Endothelial cell (in vitro differentiated cells): ENCODE measurements around the gene MOGAT1. TPM values are rescaled to one million over a fixed set of nuclear protein-coding genes. Genes with fewer than 3 reads are reported as not detected.

Experiments used
- DNase-seq: peaks from one replicate; pipeline ENCODE4 v3.0.0; 2021; ENCODE audit warnings: low spot score
- H3K27ac Mint-ChIP-seq: one replicate; pipeline ENCODE4 v1.8.0; 2021; ENCODE audit warnings: mixed read lengths, inconsistent platforms; ENCODE audit not compliant: unreplicated experiment
- H3K27me3 Mint-ChIP-seq: one replicate; pipeline ENCODE4 v1.8.0; 2021; ENCODE audit warnings: mild to moderate bottlenecking, moderate library complexity, mixed read lengths, inconsistent platforms; ENCODE audit not compliant: unreplicated experiment
- H3K36me3 Mint-ChIP-seq: one replicate; pipeline ENCODE4 v1.8.0; 2021; ENCODE audit warnings: mild to moderate bottlenecking, low read depth, mixed read lengths, inconsistent platforms; ENCODE audit not compliant: unreplicated experiment
- H3K4me1 Mint-ChIP-seq: one replicate; pipeline ENCODE4 v1.8.0; 2021; ENCODE audit warnings: mild to moderate bottlenecking, mixed read lengths, inconsistent platforms; ENCODE audit not compliant: unreplicated experiment
- H3K4me3 Mint-ChIP-seq: one replicate; pipeline ENCODE4 v1.8.0; 2021; ENCODE audit warnings: mild to moderate bottlenecking, mixed read lengths, inconsistent platforms; ENCODE audit not compliant: unreplicated experiment
- H3K9me3 Mint-ChIP-seq: one replicate; pipeline ENCODE4 v1.8.0; 2021; ENCODE audit warnings: mixed read lengths, inconsistent platforms; ENCODE audit not compliant: unreplicated experiment
- total RNA-seq: library from RNA; stranded (reverse); fragmentation: NEBNext Ultra II Directional; extraction: Animal tissue kit (Norgen Biotek cat#: 25700); gene quantifications from one replicate; pipeline ENCODE4 v1.2.1, GENCODE V29; 2021; ENCODE audit not compliant: unreplicated experiment
- TF ChIP-seq, protein P1 (sequence below): fragments of 200-600 bp; sonication (generic); IDR thresholded peaks from one replicate; pipeline ENCODE4 v1.5.0; 2021; ENCODE audit warnings: antibody characterized with exemption; ENCODE audit not compliant: unreplicated experiment

MOGAT1 gene
- total RNA-seq, 1 donor from 2014 or later, result 0.26 TPM

DNA sequence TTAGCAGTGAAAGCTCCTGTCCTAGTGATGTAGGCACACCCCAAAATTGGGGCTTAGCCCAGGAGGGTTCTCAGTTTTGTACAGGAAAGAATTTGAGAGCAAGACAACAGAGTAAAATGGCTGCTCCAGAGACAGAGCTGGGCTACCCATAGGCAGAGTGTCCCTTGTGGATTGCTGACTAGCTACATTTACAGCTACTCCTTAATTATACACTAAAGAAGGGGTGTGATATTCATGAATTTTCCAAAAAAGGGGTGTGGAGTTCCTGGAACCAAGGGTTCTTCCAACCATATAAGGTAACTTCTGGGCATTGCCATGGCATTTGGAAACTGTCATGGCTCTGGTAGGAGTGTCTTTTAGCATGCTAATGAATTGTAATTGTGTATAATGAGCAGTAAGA is 52.8 kb downstream of the MOGAT1 start:
- Mint-ChIP-seq H3K9me3 (no peaks in the 10 kb centered on the region), H3K4me1 (no peaks in the 10 kb centered on the region), H3K4me3 (no peak overlapping the region), H3K27me3 (no peaks in the 10 kb centered on the region), H3K27ac (no peak overlapping the region), H3K36me3 (peaks cover 6% of the 10 kb centered on the region)
- TF ChIP-seq, protein P1, sequence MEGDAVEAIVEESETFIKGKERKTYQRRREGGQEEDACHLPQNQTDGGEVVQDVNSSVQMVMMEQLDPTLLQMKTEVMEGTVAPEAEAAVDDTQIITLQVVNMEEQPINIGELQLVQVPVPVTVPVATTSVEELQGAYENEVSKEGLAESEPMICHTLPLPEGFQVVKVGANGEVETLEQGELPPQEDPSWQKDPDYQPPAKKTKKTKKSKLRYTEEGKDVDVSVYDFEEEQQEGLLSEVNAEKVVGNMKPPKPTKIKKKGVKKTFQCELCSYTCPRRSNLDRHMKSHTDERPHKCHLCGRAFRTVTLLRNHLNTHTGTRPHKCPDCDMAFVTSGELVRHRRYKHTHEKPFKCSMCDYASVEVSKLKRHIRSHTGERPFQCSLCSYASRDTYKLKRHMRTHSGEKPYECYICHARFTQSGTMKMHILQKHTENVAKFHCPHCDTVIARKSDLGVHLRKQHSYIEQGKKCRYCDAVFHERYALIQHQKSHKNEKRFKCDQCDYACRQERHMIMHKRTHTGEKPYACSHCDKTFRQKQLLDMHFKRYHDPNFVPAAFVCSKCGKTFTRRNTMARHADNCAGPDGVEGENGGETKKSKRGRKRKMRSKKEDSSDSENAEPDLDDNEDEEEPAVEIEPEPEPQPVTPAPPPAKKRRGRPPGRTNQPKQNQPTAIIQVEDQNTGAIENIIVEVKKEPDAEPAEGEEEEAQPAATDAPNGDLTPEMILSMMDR, result no peak
- no peak for DNase-seq

DNA sequence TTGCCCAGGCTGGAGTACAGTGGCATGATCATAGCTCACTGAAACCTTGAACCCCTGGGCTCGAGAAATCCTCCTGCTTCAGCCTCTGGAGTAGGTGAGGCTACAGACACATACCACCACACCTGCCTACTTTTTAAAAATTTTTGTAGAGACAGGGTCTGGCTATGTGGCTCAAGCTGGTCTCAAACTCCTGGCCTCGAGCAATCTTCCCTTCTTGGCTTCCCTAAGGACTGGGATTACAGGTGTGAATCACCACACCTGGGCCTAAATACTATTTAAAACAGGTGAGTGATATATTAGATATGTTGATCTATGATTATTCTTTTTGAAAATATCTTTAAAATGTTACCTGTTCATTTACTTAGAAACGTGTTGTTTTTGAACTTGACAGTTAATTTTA is 57.2 kb downstream of the MOGAT1 start:
- H3K4me3 Mint-ChIP-seq, result no peak overlapping the region
- H3K27me3 Mint-ChIP-seq, result no peaks in the 10 kb centered on the region
- TF ChIP-seq, protein P1, result no peak
- no peak for DNase-seq
- no peaks in the 10 kb centered on the region for H3K36me3 Mint-ChIP-seq
- H3K4me1 Mint-ChIP-seq, result peaks cover 8% of the 10 kb centered on the region
- H3K27ac Mint-ChIP-seq, result no peak overlapping the region
- no peaks in the 10 kb centered on the region for H3K9me3 Mint-ChIP-seq

DNA sequence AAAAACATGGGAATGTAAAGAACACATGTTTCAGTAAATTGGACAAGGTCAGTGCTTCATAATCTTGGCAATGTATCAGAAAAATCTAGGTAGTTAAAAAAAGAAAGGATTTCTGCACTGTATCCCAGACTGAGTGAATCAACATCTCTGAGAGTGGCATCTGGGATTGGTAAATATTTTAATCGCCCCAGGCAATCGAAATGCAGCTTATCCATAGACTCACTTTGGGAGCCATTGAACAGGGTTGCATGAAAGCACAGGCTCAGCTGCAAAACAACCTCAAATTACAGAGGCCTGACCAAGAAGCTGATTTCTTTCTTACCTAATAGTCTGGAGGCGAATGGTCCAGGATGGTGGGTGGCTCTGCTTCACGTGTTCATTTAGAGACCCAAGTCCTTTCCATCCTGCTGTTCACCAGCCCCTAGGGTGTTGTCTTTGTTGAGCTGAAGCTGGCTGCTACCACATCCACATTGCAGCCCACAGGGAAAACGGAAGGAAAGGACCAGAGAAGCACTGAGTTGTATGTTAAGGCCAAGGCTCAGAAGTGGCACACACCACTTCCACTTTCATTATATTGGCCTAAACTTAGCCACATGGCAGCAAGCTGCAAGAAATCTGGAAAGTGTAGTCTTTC is 59.0 kb downstream of the MOGAT1 start:
- TF ChIP-seq, protein P1, result no peak
- Mint-ChIP-seq H3K27ac (no peak overlapping the region), H3K4me1 (peaks cover 18% of the 10 kb centered on the region), H3K36me3 (no peaks in the 10 kb centered on the region), H3K27me3 (no peaks in the 10 kb centered on the region), H3K4me3 (no peak overlapping the region), H3K9me3 (no peaks in the 10 kb centered on the region)
- DNase-seq, result no peak

DNA sequence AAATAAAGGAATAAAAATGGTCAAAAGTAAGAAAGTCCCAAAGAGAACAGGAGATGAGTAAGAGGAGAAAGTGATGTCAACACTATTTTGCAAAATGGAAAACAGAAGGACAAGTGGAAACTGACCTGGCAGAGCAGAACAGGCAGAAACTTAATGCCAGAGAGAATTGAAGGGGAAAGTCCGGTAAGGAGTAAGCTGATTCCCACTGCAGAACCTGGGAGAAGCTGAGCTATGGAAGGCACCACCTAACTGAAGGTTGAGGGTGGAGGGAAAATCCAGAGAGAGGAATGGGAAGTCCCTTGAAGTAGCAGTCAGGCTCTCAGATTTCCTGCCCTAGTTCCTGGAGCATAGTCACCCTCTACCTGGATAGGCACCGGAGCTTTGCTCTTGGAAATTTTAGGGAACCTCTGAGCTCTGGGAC is 59.8 kb downstream of the MOGAT1 start:
- H3K9me3 Mint-ChIP-seq, result no peaks in the 10 kb centered on the region
- H3K36me3 Mint-ChIP-seq, result no peaks in the 10 kb centered on the region
- H3K4me3 Mint-ChIP-seq, result no peak overlapping the region
- TF ChIP-seq, protein P1, result no peak
- no peak overlapping the region for H3K27ac Mint-ChIP-seq
- H3K4me1 Mint-ChIP-seq, result peaks cover 21% of the 10 kb centered on the region
- no peaks in the 10 kb centered on the region for H3K27me3 Mint-ChIP-seq
- no peak for DNase-seq

DNA sequence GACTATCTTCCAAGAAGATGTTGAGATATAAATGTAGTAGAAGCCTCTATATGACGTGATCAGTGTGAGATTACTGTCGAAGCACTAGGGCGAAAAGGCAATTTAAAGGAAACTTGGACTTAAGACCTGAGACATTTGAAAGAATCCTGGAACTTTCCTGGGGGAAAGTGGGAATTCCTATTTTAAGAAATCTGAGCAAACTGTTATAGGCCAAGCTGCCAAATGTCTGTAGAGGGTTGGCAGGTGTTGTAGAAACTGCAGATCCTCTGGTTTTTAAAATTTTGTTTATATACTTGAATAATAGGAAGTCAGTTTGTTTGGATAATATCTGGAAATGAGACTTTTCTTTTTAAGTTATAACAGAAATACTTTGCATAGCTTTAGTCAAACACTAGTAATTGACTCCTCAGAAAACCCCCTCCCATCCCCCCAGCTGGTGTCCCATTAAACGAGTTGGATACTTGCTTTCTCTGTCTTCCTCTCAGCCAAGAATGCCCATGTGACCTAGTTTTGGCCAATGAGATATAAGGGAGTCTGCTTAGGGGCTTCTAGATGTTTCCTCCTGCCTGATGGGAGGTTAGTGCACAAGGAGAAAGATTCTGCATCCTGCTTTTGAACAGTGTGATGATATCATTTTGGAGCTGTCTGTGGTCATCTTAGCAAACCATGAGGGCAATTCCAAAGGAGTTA is 61.2 kb downstream of the MOGAT1 start:
- peaks cover 21% of the 10 kb centered on the region for H3K4me1 Mint-ChIP-seq

More for the DNA sequence above, 61.2 kb downstream of the MOGAT1 start:
- Mint-ChIP-seq H3K36me3 (no peaks in the 10 kb centered on the region), H3K27me3 (no peaks in the 10 kb centered on the region), H3K4me3 (no peak overlapping the region), H3K9me3 (no peaks in the 10 kb centered on the region), H3K27ac (no peak overlapping the region)
- TF ChIP-seq, protein P1, result no peak
- no peak for DNase-seq
